AG04450 (cell line): Measurements from ENCODE around the gene FTSJ3. TPM values are rescaled to one million over a fixed set of nuclear protein-coding genes. Genes with fewer than 3 reads are reported as not detected.
"Not testable (repeated sequence)": the region's sequence is repeated elsewhere in the genome, so short reads cannot be mapped to it uniquely, and the experiment has no call there.

Experiments used
- CTCF ChIA-PET: fragments of 300-600, 350-600 bp; formaldehyde crosslinking; extraction: SDS; loops from one replicate; lab custom pipeline; 2022; ENCODE audit warnings: antibody characterized with exemption, inconsistent platforms; lab: Charles Lee
- POLR2A ChIA-PET: fragments of 350-600 bp; formaldehyde crosslinking; extraction: SDS; loops from one replicate; lab custom pipeline; 2021; ENCODE audit warnings: antibody characterized with exemption, inconsistent platforms; lab: Yijun Ruan, JAX
- DNase-seq: peaks from one replicate; pipeline ENCODE4 v3.0.0-alpha.2; 2011; ENCODE audit warnings: low read depth, low spot score
- H3K27ac ChIP-seq: one replicate; pipeline ENCODE4 v1.5.1; 2012; ENCODE audit warnings: low read depth, low read length, control low read depth
- H3K27me3 ChIP-seq: one replicate; pipeline ENCODE4 v1.6.0; 2012; ENCODE audit warnings: low read length; ENCODE audit not compliant: control insufficient read depth, insufficient read depth
- H3K4me3 ChIP-seq: 2 replicates; pipeline ENCODE4 v1.5.1; 2011; ENCODE audit warnings: mild to moderate bottlenecking, low read depth, low read length, control low read depth
- H3K9me3 ChIP-seq: 2 replicates; pipeline ENCODE4 v1.5.1; 2012; ENCODE audit warnings: low read length; ENCODE audit not compliant: control insufficient read depth, insufficient read depth
- CTCF ChIP-seq: IDR thresholded peaks from 2 replicates; pipeline ENCODE4 v1.5.1; 2011; ENCODE audit warnings: low read depth, low read length, control low read depth, inconsistent platforms
- polyA minus RNA-seq: library from RNA; depleted of rRNA, polyadenylated mRNA; stranded (reverse); fragments of >200 nt; gene quantifications from 2 replicates; pipeline ENCODE4 v1.2.3, GENCODE V29; 2011; rRNA and poly(A)+ RNA removed
- polyA plus RNA-seq: library from polyadenylated mRNA; depleted of rRNA; stranded (reverse); fragments of >200 nt; gene quantifications from 2 replicates; pipeline ENCODE4 v1.2.3, GENCODE V29; 2011; rRNA removed

The FTSJ3 gene
- polyA plus RNA-seq, result 54.2 and 58.4 TPM in 2 replicates
- 70.5 and 94.3 TPM in 2 replicates for polyA minus RNA-seq

- Histone ChIP-seq H3K4me3 (peak within 1 kb of the TSS; percentile 91), H3K9me3 (no peaks in the 10 kb centered on the region; the same call in 1 of the 2 replicates), H3K27ac (peak within 1 kb of the TSS; percentile 83), H3K27me3 (no peaks in the 10 kb centered on the region)
- ChIA-PET POLR2A (interaction anchor here (0.8 to 2.4 kb wide), 9 partner anchors 9 to 501 kb away, joined by 3 to 12 read pairs (median 5); partner anchors contain the start of genes CCDC47, DDX42 and SMARCD2), CTCF (interaction anchor here (0.6 to 2.5 kb wide), 2 partner anchors 8 to 22 kb away, joined by 5 to 11 read pairs; no protein-coding TSS in a partner anchor)
- DNase-seq, result peak; percentile 85
- TF ChIP-seq CTCF, result peak; percentile 53
These were observed at the start of gene FTSJ3, which contains the start of gene PSMC5 for GRCh38 chr17:63827002-63827800. Gene FTSJ3 (minus strand): TSS chr17:63827663. CDS start chr17:63826902, 761 bp downstream. Gene PSMC5 (plus strand): TSS chr17:63827431. CDS start chr17:63827491, 60 bp downstream.

GRCh38 chr17:63874693-63875092, 47.2 kb upstream of the FTSJ3 start:
- H3K27me3 ChIP-seq, CTCF ChIA-PET, H3K9me3 ChIP-seq, H3K4me3 ChIP-seq, POLR2A ChIA-PET, DNase-seq, H3K27ac ChIP-seq: not testable (repeated sequence)

- POLR2A ChIA-PET, H3K9me3 ChIP-seq, H3K27ac ChIP-seq, H3K27me3 ChIP-seq, CTCF ChIA-PET, H3K4me3 ChIP-seq, DNase-seq: not testable (repeated sequence)
These were observed 46.7 kb upstream of the FTSJ3 start for GRCh38 chr17:63874061-63874626.

GRCh38 chr17:63873577-63873976, 46.1 kb upstream of the FTSJ3 start, which contains the start of gene CSH2:
Gene CSH2 (minus strand): TSS chr17:63873677. CDS start chr17:63873614, 63 bp downstream.
- H3K9me3 ChIP-seq, CTCF ChIA-PET, POLR2A ChIA-PET, H3K27me3 ChIP-seq, DNase-seq, H3K4me3 ChIP-seq, H3K27ac ChIP-seq: not testable (repeated sequence)

GRCh38 chr17:63871646-63872365, 44.3 kb upstream of the FTSJ3 start:
- H3K27ac ChIP-seq, CTCF ChIA-PET, H3K27me3 ChIP-seq, POLR2A ChIA-PET, DNase-seq, H3K4me3 ChIP-seq, H3K9me3 ChIP-seq: not testable (repeated sequence)

- H3K9me3 ChIP-seq, DNase-seq, H3K4me3 ChIP-seq, H3K27me3 ChIP-seq, H3K27ac ChIP-seq, POLR2A ChIA-PET: not testable (repeated sequence)
- CTCF ChIA-PET, result interaction anchor here (1.4 kb wide), 1 partner anchor 11 kb away, joined by 6 read pairs; the partner anchor contains the start of gene GH2
These were observed 42.8 kb upstream of the FTSJ3 start for GRCh38 chr17:63870292-63870665.
